ENCODE measurements around the gene GNLY. TPM values are rescaled to one million over a fixed set of nuclear protein-coding genes. Genes with fewer than 3 reads are reported as not detected.

GNLY gene
- polyA plus RNA-seq, 1 donor, result 0.27 TPM

- peak; percentile 77 for DNase-seq
These were observed 35.0 kb downstream of the GNLY start for GRCh38 chr2:85728883-85729824.

- DNase-seq, result no peak
These were observed 35.8 kb downstream of the GNLY start for GRCh38 chr2:85729825-85730510.

- no peak for DNase-seq
These were observed 36.6 kb downstream of the GNLY start for GRCh38 chr2:85730686-85731230.

GRCh38 chr2:85731606-85732005, 37.4 kb downstream of the GNLY start:
- no peak for DNase-seq

- no peak for DNase-seq
These were observed 38.4 kb downstream of the GNLY start for GRCh38 chr2:85732467-85733120.

GRCh38 chr2:85733121-85733960, 39.2 kb downstream of the GNLY start:
- no peak for DNase-seq

- no peak for DNase-seq
These were observed 39.9 kb downstream of the GNLY start for GRCh38 chr2:85734015-85734414.

GRCh38 chr2:85734942-85735608, 40.9 kb downstream of the GNLY start:
- no peak for DNase-seq

- no peak for DNase-seq
These were observed 41.5 kb downstream of the GNLY start for GRCh38 chr2:85735691-85736090.

- DNase-seq, result no peak
These were observed 42.5 kb downstream of the GNLY start for GRCh38 chr2:85736456-85737355.

GRCh38 chr2:85737481-85737880, 43.3 kb downstream of the GNLY start:
- DNase-seq, result no peak

GRCh38 chr2:85737961-85738360, 43.8 kb downstream of the GNLY start:
- no peak for DNase-seq

- no peak for DNase-seq
These were observed 46.0 kb downstream of the GNLY start for GRCh38 chr2:85740193-85740592.

GRCh38 chr2:85741211-85741832, 47.2 kb downstream of the GNLY start:
- DNase-seq, result no peak

GRCh38 chr2:85741833-85742455, 47.8 kb downstream of the GNLY start:
- DNase-seq, result peak; percentile 72

- no peak for DNase-seq
These were observed 49.3 kb downstream of the GNLY start for GRCh38 chr2:85743304-85743978.

GRCh38 chr2:85744055-85744454, 49.9 kb downstream of the GNLY start:
- DNase-seq, result no peak

Data from left kidney (tissue), 2 donors.